Measurements from ENCODE around the gene NAA16. TPM values are rescaled to one million over a fixed set of nuclear protein-coding genes. Genes with fewer than 3 reads are reported as not detected.
"Not testable (repeated sequence)": the region's sequence is repeated elsewhere in the genome, so short reads cannot be mapped to it uniquely, and the experiment has no call there.

NAA16 gene
- total RNA-seq, 1 donor from 2014 or later: 11.9 TPM

DNA sequence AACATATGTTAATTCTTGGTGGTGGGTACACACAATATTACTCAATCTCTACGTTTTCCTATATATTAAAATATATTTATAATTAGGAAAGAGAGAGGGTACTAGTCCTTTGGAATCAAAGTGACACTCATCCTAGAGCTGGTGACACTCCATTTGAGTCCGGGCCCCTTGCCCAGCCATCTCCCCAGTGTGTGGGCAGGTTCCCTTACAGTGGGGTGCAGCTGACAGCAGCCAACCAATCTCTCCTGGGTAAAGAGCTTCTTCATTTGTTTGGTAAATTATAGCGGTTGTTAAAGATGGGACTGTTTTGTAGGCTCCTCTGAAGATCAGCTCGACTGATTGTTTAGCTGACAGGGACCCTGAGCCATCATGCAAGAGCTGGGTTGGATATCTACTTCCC, 109.1 kb downstream of the NAA16 start:
- DNase-seq (ENCODE audit: low spot score in 2 of 2): peak in 1 of 2 donors; percentile 34
- H3K27ac ChIP-seq: no peak overlapping the region
- intact Hi-C loops (cut with DNase I): no loop called here
- H3K36me3 ChIP-seq: no peaks in the 10 kb centered on the region
- H3K9me3 ChIP-seq: no peaks in the 10 kb centered on the region
- H3K4me3 ChIP-seq: no peak overlapping the region
- no peaks in the 10 kb centered on the region for H3K4me1 ChIP-seq
- TF ChIP-seq, protein P1, sequence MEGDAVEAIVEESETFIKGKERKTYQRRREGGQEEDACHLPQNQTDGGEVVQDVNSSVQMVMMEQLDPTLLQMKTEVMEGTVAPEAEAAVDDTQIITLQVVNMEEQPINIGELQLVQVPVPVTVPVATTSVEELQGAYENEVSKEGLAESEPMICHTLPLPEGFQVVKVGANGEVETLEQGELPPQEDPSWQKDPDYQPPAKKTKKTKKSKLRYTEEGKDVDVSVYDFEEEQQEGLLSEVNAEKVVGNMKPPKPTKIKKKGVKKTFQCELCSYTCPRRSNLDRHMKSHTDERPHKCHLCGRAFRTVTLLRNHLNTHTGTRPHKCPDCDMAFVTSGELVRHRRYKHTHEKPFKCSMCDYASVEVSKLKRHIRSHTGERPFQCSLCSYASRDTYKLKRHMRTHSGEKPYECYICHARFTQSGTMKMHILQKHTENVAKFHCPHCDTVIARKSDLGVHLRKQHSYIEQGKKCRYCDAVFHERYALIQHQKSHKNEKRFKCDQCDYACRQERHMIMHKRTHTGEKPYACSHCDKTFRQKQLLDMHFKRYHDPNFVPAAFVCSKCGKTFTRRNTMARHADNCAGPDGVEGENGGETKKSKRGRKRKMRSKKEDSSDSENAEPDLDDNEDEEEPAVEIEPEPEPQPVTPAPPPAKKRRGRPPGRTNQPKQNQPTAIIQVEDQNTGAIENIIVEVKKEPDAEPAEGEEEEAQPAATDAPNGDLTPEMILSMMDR (IDR thresholded peaks at IDR 0.05): no peak
- no peaks in the 10 kb centered on the region for H3K27me3 ChIP-seq

DNA sequence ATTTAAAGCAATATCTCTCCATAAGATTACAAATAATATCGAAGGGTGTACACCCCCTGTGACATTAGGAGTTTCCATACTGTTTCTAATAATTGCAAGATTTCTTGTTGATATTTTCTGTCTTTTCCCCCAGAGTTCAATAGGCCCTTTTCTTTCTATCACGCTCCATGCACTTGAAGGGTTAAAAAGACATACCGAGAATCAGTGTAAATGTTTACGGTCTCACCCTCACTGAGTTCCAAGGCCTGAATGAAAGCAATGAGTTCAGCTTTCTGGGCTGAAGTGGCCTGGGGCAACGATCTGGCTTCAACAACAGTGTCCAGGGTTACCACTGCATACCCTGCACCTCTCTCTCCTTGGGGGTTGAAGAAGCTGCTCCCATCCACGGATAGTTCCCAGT, 110.3 kb downstream of the NAA16 start:
- DNase-seq (ENCODE audit: low spot score in 2 of 2); H3K27me3 ChIP-seq; H3K9me3 ChIP-seq; H3K27ac ChIP-seq; H3K36me3 ChIP-seq; H3K4me1 ChIP-seq; H3K4me3 ChIP-seq; intact Hi-C loops (cut with DNase I): not testable (repeated sequence)

DNA sequence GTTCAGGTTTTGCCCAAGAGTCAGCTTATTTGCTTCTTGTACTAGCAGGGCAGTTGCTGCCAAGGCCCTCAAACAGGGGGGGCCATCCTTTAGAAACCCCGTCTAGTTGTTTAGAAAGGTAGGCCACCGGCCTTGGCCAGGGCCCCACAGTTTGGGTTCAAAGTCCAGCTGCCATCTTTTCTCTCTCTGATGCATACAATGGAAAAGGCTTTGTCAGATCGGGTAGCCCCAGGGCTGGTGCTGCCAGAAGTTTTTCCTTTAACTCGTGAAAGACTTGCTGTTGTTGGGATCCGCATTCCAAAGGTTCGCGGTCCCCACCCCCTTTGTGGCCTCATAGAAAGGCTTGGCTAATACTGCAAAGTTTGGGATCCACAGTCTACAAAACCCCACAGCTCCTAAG, 110.9 kb downstream of the NAA16 start:
- H3K9me3 ChIP-seq; H3K4me1 ChIP-seq; H3K27me3 ChIP-seq; H3K27ac ChIP-seq; intact Hi-C loops (cut with DNase I); H3K4me3 ChIP-seq; DNase-seq (ENCODE audit: low spot score in 2 of 2); H3K36me3 ChIP-seq: not testable (repeated sequence)

DNA sequence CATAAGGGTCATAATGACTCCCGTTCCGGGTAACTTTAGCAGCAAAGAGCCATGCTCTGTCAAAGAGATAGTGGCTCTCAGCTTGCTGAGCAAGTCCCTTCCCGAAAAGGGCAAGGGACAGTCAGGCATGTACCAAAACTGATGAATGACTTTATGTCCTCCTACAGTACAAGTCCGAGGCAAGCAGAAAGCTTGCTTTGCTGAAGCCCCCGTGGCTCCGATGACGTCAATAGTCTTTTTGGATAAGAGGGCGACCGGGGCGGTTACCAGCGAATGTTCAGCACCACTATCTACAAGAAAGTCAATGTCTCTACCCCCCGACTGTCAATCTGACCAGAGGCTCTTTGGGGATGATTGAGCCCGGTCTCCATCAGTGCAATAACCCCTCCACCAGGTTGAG, 112.2 kb downstream of the NAA16 start:
- DNase-seq (ENCODE audit: low spot score in 2 of 2); H3K36me3 ChIP-seq; H3K9me3 ChIP-seq; H3K27me3 ChIP-seq; H3K27ac ChIP-seq; H3K4me1 ChIP-seq; intact Hi-C loops (cut with DNase I); H3K4me3 ChIP-seq: not testable (repeated sequence)

DNA sequence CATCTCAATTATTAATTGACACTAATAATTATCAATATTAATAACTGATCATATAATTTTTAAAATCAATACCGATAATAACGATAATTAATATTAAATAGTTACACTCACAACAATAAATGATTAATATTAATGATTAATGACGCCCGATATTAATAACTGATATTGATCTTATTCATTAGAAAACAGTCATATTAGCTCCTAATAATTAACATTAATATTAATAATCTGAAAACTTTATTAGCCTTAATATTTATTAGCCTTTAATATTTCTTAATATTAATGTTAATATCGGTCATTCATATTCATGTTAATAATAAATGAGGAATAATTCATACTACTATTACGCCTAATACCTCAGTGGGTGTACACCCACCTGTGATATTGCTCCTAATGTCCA, 113.6 kb downstream of the NAA16 start:
- H3K27me3 ChIP-seq; H3K9me3 ChIP-seq; DNase-seq (ENCODE audit: low spot score in 2 of 2); H3K4me3 ChIP-seq; H3K27ac ChIP-seq; H3K36me3 ChIP-seq; intact Hi-C loops (cut with DNase I); H3K4me1 ChIP-seq: not testable (repeated sequence)

DNA sequence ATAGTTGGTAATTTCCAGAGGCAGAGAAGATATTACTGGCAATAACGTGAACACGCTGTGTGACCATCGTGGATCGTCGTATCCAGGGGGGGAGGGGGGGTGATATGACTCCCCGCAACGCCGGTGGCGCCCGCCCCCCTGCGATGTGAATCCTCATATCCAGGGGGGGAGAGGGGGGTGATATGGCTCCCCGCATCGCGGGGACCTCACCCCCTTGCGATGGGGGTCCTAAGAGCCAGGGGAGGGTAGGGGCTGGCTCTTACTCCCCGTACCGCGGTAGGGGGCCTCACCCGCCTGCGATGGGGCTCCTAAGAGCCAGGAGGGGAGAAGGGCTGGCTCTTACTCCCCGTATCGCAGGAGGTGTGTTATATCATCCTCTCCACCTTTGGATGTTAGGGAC, 115.0 kb downstream of the NAA16 start:
- no peak for DNase-seq (ENCODE audit: low spot score in 2 of 2)
- TF ChIP-seq, protein P1 (IDR thresholded peaks at IDR 0.05): no peak
- Histone ChIP-seq H3K4me3 (no peak overlapping the region), H3K36me3 (no peaks in the 10 kb centered on the region), H3K27me3 (no peaks in the 10 kb centered on the region), H3K27ac (no peak overlapping the region), H3K9me3 (no peaks in the 10 kb centered on the region), H3K4me1 (peaks cover 0 to 3% of the 10 kb centered on the region in 2 donors)
- intact Hi-C loops (cut with DNase I): no loop called here

Other genes with a start within 250 kb of the NAA16 start
- 0.96 TPM for gene WBP4, start 249.8 kb upstream of the NAA16 start, total RNA-seq
- 2.0 TPM for gene KBTBD6, start 178.5 kb upstream of the NAA16 start, total RNA-seq
- 2.1 TPM for gene KBTBD7, start 116.7 kb upstream of the NAA16 start, total RNA-seq
- gene MTRF1, start 47.7 kb upstream of the NAA16 start, total RNA-seq: 17.5 TPM
- gene RGCC, start 146.3 kb downstream of the NAA16 start, total RNA-seq: 184 TPM

All from ascending aorta (tissue), 2 donors.